ENCODE data around the gene CTXND1.

The CTXND1 gene

GRCh38 chr15:80210611-80211573 is 41.1 kb downstream of the CTXND1 start:
- no peak for DNase-seq (ENCODE audit: low read depth in 2 of 2)

GRCh38 chr15:80208758-80209734 is 43.0 kb downstream of the CTXND1 start:
- DNase-seq (ENCODE audit: low read depth in 2 of 2) = no peak

GRCh38 chr15:80207887-80208286 is 44.1 kb downstream of the CTXND1 start:
- no peak for DNase-seq (ENCODE audit: low read depth in 2 of 2)

- DNase-seq (ENCODE audit: low read depth in 2 of 2) = no peak
These were observed 47.8 kb downstream of the CTXND1 start for GRCh38 chr15:80204231-80204630.

- no peak for DNase-seq (ENCODE audit: low read depth in 2 of 2)
These were observed 48.6 kb downstream of the CTXND1 start for GRCh38 chr15:80203361-80203885.

- no peak for DNase-seq (ENCODE audit: low read depth in 2 of 2)
These were observed 49.2 kb downstream of the CTXND1 start for GRCh38 chr15:80202641-80203360.

GRCh38 chr15:80202016-80202315 is 50.0 kb downstream of the CTXND1 start:
- no peak for DNase-seq (ENCODE audit: low read depth in 2 of 2)

GRCh38 chr15:80201256-80202015 is 50.6 kb downstream of the CTXND1 start:
- DNase-seq (ENCODE audit: low read depth in 2 of 2) = no peak

- DNase-seq (ENCODE audit: low read depth in 2 of 2) = no peak
These were observed 52.1 kb downstream of the CTXND1 start for GRCh38 chr15:80199869-80200268.

GRCh38 chr15:80199366-80199765 is 52.6 kb downstream of the CTXND1 start:
- no peak for DNase-seq (ENCODE audit: low read depth in 2 of 2)

GRCh38 chr15:80194914-80195313 is 57.1 kb downstream of the CTXND1 start:
- DNase-seq (ENCODE audit: low read depth in 2 of 2) = no peak

- DNase-seq (ENCODE audit: low read depth in 2 of 2) = no peak
These were observed 57.8 kb downstream of the CTXND1 start for GRCh38 chr15:80194186-80194585.

- no peak for DNase-seq (ENCODE audit: low read depth in 2 of 2)
These were observed 60.0 kb downstream of the CTXND1 start for GRCh38 chr15:80191897-80192595.

GRCh38 chr15:80191198-80191597 is 60.8 kb downstream of the CTXND1 start:
- DNase-seq (ENCODE audit: low read depth in 2 of 2) = no peak

GRCh38 chr15:80188251-80188650 is 63.8 kb downstream of the CTXND1 start:
- no peak for DNase-seq (ENCODE audit: low read depth in 2 of 2)

- DNase-seq (ENCODE audit: low read depth in 2 of 2) = no peak
These were observed 65.4 kb downstream of the CTXND1 start for GRCh38 chr15:80186597-80186996.

GRCh38 chr15:80186066-80186465 is 65.9 kb downstream of the CTXND1 start:
- DNase-seq (ENCODE audit: low read depth in 2 of 2) = no peak

GRCh38 chr15:80185152-80185551 is 66.9 kb downstream of the CTXND1 start:
- DNase-seq (ENCODE audit: low read depth in 2 of 2) = no peak

- no peak for DNase-seq (ENCODE audit: low read depth in 2 of 2)
These were observed 67.5 kb downstream of the CTXND1 start for GRCh38 chr15:80184554-80184953.

- DNase-seq (ENCODE audit: low read depth in 2 of 2) = no peak
These were observed 68.1 kb downstream of the CTXND1 start for GRCh38 chr15:80183886-80184285.
